IPS-11a (cell line): ENCODE data around the gene GOLT1B.

Source experiments
- H3K4me3 ChIP-seq: one replicate; pipeline ENCODE4 v1.5.1; 2013; ENCODE audit warnings: low read depth, low read length, control low read depth

The GOLT1B gene

DNA sequence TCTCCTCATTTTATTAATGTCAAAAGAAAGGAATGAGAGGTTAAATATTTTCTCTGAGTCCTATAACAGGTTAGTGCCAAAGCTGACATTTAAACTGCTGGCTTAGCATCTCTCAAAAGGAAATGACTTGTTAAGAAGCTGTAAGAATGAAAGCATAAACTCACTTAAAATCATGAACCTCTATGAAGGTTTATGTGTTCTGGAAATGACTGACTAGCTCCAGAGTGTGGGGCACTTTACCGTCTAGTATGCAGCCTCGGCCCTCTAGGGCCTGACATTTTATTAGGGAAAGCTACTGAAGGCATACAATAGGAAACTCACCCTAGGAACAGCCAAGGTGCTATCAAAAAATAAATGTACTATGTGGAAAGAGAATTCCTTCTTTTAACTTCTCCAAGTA is 59.6 kb downstream of the GOLT1B start:
- H3K4me3 ChIP-seq = no peak overlapping the region

- no peak overlapping the region for H3K4me3 ChIP-seq
Measured at GRCh38 chr12:21562859-21563258, 61.3 kb downstream of the GOLT1B start.

DNA sequence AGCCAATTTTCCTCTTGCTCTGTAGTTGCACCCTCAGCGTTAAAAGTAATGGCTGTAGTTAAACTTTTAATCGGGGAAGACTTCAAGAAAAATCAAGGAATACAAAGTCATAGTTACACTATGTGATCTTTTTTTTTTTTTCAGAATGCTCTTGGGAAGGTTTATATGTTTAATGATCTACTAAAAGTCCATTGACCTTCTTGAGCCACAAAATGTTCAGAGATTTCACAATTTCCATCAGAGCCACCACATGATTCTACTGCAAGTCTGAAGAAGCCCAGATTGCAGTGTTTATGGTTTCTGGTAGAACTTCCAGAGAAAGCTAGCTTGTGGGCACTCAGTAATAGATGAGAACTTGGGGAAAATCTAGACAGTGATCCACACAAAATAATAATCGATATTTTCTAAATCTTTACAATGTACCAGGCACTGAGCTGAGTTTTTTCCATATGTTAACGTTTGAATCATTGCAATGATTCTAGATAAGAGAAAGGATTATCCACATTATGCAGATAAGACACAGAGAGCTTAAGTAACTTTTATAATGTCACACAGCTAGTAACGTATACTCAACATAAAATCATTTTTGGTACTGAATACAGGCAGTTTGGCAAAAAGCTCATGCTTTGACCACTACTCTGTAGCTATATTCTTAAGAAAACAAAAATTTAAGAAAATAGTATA is 64.8 kb downstream of the GOLT1B start:
- no peak overlapping the region for H3K4me3 ChIP-seq

DNA sequence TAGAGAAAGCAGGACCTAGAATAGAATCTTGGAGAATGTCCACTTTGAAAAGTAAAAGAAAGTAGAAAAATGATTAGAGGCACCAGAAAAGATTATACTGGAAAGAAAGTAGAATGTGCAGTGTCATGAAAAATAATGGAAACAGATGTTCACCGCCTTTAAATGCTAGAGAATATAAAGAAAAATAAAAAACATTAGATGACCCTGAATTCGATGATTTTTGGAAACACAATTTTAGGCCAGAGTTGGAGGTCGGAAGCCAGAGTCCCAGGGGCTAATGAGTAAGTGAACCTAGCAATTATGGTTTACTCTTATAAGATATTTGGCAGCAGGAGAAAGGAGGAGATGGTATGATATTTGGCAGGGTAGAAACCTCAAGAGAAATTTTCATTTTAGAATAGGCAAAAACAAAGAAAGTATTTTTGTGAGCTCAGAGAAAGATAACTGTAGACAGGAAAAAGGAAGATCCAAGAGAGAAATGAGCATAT is 65.4 kb downstream of the GOLT1B start:
- H3K4me3 ChIP-seq = no peak overlapping the region
